Neuronal stem cell (in vitro differentiated cells): ENCODE measurements around the gene UNC5C.

ENCODE experiments used
- DNase-seq: peaks from one replicate; pipeline ENCODE4 v3.0.0-alpha.2; 2013; ENCODE audit warnings: low spot score
- H2AFZ ChIP-seq: one replicate; pipeline ENCODE4 v1.6.1; 2013; ENCODE audit warnings: mild to moderate bottlenecking, low read length, inconsistent platforms
- H2AK5ac ChIP-seq: 2 replicates; pipeline ENCODE4 v1.6.1; 2013; ENCODE audit warnings: low read depth, mild to moderate bottlenecking, inconsistent platforms, low read length, moderate library complexity, mixed read lengths
- H2BK120ac ChIP-seq: 2 replicates; pipeline ENCODE4 v1.6.1; 2013; ENCODE audit warnings: low read depth, mild to moderate bottlenecking, inconsistent platforms, low read length, moderate library complexity, mixed read lengths
- H2BK12ac ChIP-seq: one replicate; pipeline ENCODE4 v1.6.1; 2013; ENCODE audit warnings: low read length, inconsistent platforms
- H2BK15ac ChIP-seq: 2 replicates; pipeline ENCODE4 v1.6.1; 2013; ENCODE audit warnings: mild to moderate bottlenecking, low read length, inconsistent platforms, mixed read lengths
- H2BK5ac ChIP-seq: one replicate; pipeline ENCODE4 v1.6.1; 2013; ENCODE audit warnings: inconsistent platforms, mild to moderate bottlenecking, low read length, moderate library complexity
- H3K14ac ChIP-seq: one replicate; pipeline ENCODE4 v1.6.1; 2013; ENCODE audit warnings: low read length, inconsistent platforms
- H3K18ac ChIP-seq: 2 replicates; pipeline ENCODE4 v1.6.1; 2013; ENCODE audit warnings: low read length, inconsistent platforms
- H3K23ac ChIP-seq: 2 replicates; pipeline ENCODE4 v1.6.1; 2013; ENCODE audit warnings: low read depth, mild to moderate bottlenecking, mixed read lengths, low read length, inconsistent platforms; ENCODE audit not compliant: poor library complexity
- H3K27ac ChIP-seq: replicated peaks from 3 replicates; pipeline ENCODE4 v1.5.1; 2013; ENCODE audit warnings: low read length, inconsistent platforms
- H3K27me3 ChIP-seq, 3 experiments: 2 replicates each; pipeline ENCODE4 v1.6.1; 2013; ENCODE audit warnings: low read length in 3 of 3, mild to moderate bottlenecking in 2 of 3, inconsistent platforms in 1 of 3, low read depth in 1 of 3, mixed read lengths in 1 of 3, moderate library complexity in 1 of 3; ENCODE audit not compliant: control insufficient read depth in 3 of 3, insufficient read depth in 3 of 3
- H3K36me3 ChIP-seq, 2 donors: replicated peaks in 1 of 2; 2 replicates each; pipeline ENCODE4 v1.6.1; 2013; ENCODE audit warnings: low read length in 2 of 2; ENCODE audit not compliant: control insufficient read depth in 2 of 2, insufficient read depth in 2 of 2
- H3K4ac ChIP-seq: 2 replicates; pipeline ENCODE4 v1.6.1; 2013; ENCODE audit warnings: inconsistent platforms, mild to moderate bottlenecking, low read length, moderate library complexity
- H3K4me1 ChIP-seq, 2 donors: 1 replicate in 1 of 2; 2 replicates in 1 of 2; pipeline ENCODE4 v1.6.1; 2013; ENCODE audit warnings: low read length in 2 of 2, low read depth in 1 of 2; ENCODE audit not compliant: control insufficient read depth in 2 of 2, insufficient read depth in 1 of 2
- H3K4me2 ChIP-seq: one replicate; pipeline ENCODE4 v1.6.1; 2013; ENCODE audit warnings: mild to moderate bottlenecking, low read length, inconsistent platforms; ENCODE audit not compliant: insufficient read depth, poor library complexity, severe bottlenecking
- H3K4me3 ChIP-seq, 2 donors: 2 replicates each; pipeline ENCODE4 v1.5.1; 2013; ENCODE audit warnings: low read length in 2 of 2, mild to moderate bottlenecking in 2 of 2, inconsistent platforms in 1 of 2, moderate library complexity in 1 of 2
- H3K79me1 ChIP-seq: one replicate; pipeline ENCODE4 v1.6.1; 2013; ENCODE audit warnings: low read depth, mild to moderate bottlenecking, inconsistent platforms, low read length, moderate library complexity
- H3K9ac ChIP-seq: one replicate; pipeline ENCODE4 v1.6.1; 2013; ENCODE audit warnings: mild to moderate bottlenecking, low read depth, low read length, inconsistent platforms; ENCODE audit not compliant: poor library complexity
- H3K9me3 ChIP-seq, 2 donors: replicated peaks in 1 of 2; 2 replicates each; pipeline versions ENCODE3 to v1.6.1; 2013; ENCODE audit warnings: low read length in 2 of 2, mild to moderate bottlenecking in 2 of 2, inconsistent platforms in 1 of 2, low read depth in 1 of 2, mixed read lengths in 1 of 2, moderate library complexity in 1 of 2; ENCODE audit not compliant: control insufficient read depth in 2 of 2, insufficient read depth in 1 of 2
- H4K8ac ChIP-seq: one replicate; pipeline ENCODE4 v1.6.1; 2013; ENCODE audit warnings: low read depth, mild to moderate bottlenecking, inconsistent platforms, low read length, moderate library complexity
- H4K91ac ChIP-seq: one replicate; pipeline ENCODE4 v1.6.1; 2013; ENCODE audit warnings: low read length, low read depth, mild to moderate bottlenecking, inconsistent platforms; ENCODE audit not compliant: poor library complexity
- WGBS, 2 donors: extraction: QIAGEN DNeasy Blood & Tissue Kit; methylation state at CpG; one replicate each; pipeline ENCODE4 v1.1.7; 2013; ENCODE audit warnings: missing lambda C conversion rate in 2 of 2, mixed read lengths in 1 of 2; ENCODE audit not compliant: insufficient read length in 2 of 2, insufficient replicate concordance in 1 of 2; ENCODE audit errors: extremely low coverage in 2 of 2; 5-methylcytosine and 5-hydroxymethylcytosine counted together

UNC5C gene

DNA sequence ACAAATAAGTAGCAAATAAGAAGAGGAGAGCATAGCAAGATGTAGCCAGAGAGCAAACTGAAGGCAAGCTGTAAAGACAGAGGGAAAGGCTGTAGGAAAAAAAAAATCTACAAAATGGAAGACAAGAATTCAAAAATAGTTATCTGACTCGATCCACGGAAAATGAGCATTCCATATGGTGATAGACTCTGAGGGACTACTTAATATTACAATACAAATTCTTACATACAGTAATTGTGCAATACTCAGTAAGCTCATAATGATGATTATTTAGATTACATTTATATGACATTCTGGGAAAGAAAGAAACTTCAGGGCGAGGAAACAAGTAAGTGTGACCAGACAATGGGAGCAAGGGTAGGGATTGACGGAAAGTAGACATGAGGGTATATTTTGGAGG, 102.6 kb downstream of the UNC5C start:
- H4K91ac ChIP-seq: no peak overlapping the region
- no peak overlapping the region for H2BK120ac ChIP-seq
- no peaks in the 10 kb centered on the region for H3K27me3 ChIP-seq
- H2BK5ac ChIP-seq: no peak overlapping the region
- no peaks in the 10 kb centered on the region for H3K79me1 ChIP-seq
- no peak overlapping the region for H4K8ac ChIP-seq
- no peak for DNase-seq
- H3K4me1 ChIP-seq: peaks cover 0 to 3% of the 10 kb centered on the region in 2 donors
- no CpG with 5 or more reads among the region's 4 CpGs for WGBS, 2 donors
- no peak overlapping the region for H3K4me2 ChIP-seq
- no peak overlapping the region for H3K4me3 ChIP-seq
- H3K36me3 ChIP-seq: no peaks in the 10 kb centered on the region
- H2AFZ ChIP-seq: no peak overlapping the region
- no peak overlapping the region for H3K9ac ChIP-seq
- no peak overlapping the region for H3K14ac ChIP-seq
- H2BK15ac ChIP-seq: no peak overlapping the region
- H3K23ac ChIP-seq: no peak overlapping the region
- no peak overlapping the region for H2BK12ac ChIP-seq
- H3K18ac ChIP-seq: no peak overlapping the region
- no peak overlapping the region for H3K27ac ChIP-seq
- H2AK5ac ChIP-seq: no peak overlapping the region
- H3K4ac ChIP-seq: no peak overlapping the region
- peaks cover 0 to 2% of the 10 kb centered on the region in 2 donors for H3K9me3 ChIP-seq

DNA sequence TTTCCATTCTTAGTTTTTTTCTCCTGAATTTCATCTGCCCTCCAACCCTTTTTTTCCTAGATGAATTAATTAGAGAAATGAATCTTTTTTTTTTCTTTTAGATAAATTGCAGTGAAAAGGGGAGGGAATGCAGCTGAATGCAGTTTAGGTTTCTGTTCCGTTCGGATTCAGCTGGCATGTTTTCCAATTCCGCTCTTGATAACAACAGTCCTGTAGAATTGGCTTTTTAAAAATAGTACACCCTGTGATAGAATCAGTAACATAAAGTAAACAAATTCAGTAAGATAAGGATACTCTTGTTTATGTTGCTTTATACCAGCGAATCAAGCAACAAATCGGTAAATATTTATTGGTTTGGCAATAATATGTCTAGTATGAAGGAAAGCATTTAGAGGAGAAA, 103.5 kb downstream of the UNC5C start:
- Histone ChIP-seq H3K4me3 (no peak overlapping the region), H4K8ac (no peak overlapping the region), H4K91ac (no peak overlapping the region), H2AFZ (no peak overlapping the region), H3K14ac (no peak overlapping the region), H2BK5ac (no peak overlapping the region), H3K9ac (no peak overlapping the region), H3K4ac (no peak overlapping the region), H2BK15ac (no peak overlapping the region), H2BK12ac (no peak overlapping the region), H3K18ac (no peak overlapping the region), H3K79me1 (no peaks in the 10 kb centered on the region), H3K27ac (no peak overlapping the region), H2AK5ac (no peak overlapping the region), H3K27me3 (no peaks in the 10 kb centered on the region), H2BK120ac (no peak overlapping the region), H3K9me3 (peaks cover 0 to 2% of the 10 kb centered on the region in 2 donors), H3K23ac (no peak overlapping the region), H3K4me2 (no peak overlapping the region), H3K4me1 (peaks cover 0 to 12% of the 10 kb centered on the region in 2 donors), H3K36me3 (no peaks in the 10 kb centered on the region)
- WGBS, 2 donors: no CpG with 5 or more reads among the region's 5 CpGs
- no peak for DNase-seq

DNA sequence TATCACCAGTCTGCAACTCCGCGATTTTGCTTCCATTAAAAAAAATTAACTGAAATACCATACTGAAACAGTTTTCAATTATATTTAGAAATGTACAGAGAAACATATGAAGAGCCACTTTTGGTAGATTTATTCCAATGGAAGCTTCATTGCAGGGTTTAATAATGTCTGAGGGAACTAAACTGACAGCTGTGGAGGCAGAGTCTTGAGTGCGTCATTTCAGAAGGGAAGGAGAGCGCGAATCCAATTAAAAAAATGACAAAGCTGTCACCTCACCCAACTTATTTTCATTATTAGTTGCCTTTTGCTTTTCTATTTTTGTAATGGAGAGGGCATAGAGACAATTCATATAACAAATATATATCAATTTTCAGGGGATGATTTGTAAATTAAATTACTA, 104.0 kb downstream of the UNC5C start:
- H3K14ac ChIP-seq: no peak overlapping the region
- no peak overlapping the region for H4K8ac ChIP-seq
- no peak overlapping the region for H4K91ac ChIP-seq
- no peak overlapping the region for H3K4me2 ChIP-seq
- no peak overlapping the region for H2AFZ ChIP-seq
- no peak overlapping the region for H3K18ac ChIP-seq
- peaks cover 0 to 2% of the 10 kb centered on the region in 2 donors for H3K9me3 ChIP-seq
- no peaks in the 10 kb centered on the region for H3K36me3 ChIP-seq
- H2BK5ac ChIP-seq: no peak overlapping the region
- H3K79me1 ChIP-seq: no peaks in the 10 kb centered on the region
- no peak overlapping the region for H3K4ac ChIP-seq
- H3K9ac ChIP-seq: no peak overlapping the region
- H2AK5ac ChIP-seq: no peak overlapping the region
- no peak overlapping the region for H2BK12ac ChIP-seq
- H3K23ac ChIP-seq: no peak overlapping the region
- peaks cover 3 to 16% of the 10 kb centered on the region in 2 donors for H3K4me1 ChIP-seq
- no peaks in the 10 kb centered on the region for H3K27me3 ChIP-seq
- no peak overlapping the region for H3K4me3 ChIP-seq
- WGBS, 2 donors: no CpG with 5 or more reads among the region's 5 CpGs
- no peak overlapping the region for H3K27ac ChIP-seq
- no peak for DNase-seq
- H2BK120ac ChIP-seq: no peak overlapping the region
- H2BK15ac ChIP-seq: no peak overlapping the region

DNA sequence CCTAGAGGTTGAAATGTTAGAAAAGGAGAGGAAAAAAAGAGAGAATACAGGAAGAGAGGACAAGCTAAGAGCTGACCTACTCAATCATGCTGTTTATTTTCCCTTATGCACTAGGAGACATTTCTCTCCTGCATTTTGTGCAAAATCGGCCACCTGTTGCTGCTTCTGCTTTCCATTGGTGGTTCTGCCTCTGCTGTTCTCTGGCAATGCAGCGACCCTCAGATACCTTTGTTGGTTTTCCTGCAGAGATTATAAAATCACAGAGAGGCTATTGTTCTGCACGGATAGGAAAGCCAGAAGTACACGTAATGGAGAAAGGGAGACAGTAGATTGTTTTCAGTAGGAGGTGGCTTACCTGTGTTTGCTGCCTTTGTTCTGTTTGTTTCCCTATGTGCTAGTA, 108.9 kb downstream of the UNC5C start:
- Histone ChIP-seq H3K4me1 (peaks cover 6 to 20% of the 10 kb centered on the region in 2 donors), H3K79me1 (no peaks in the 10 kb centered on the region), H2AFZ (no peak overlapping the region), H3K9me3 (peaks cover 0 to 2% of the 10 kb centered on the region in 2 donors), H2BK5ac (no peak overlapping the region), H3K4me2 (no peak overlapping the region), H3K9ac (no peak overlapping the region), H3K4ac (no peak overlapping the region), H3K36me3 (no peaks in the 10 kb centered on the region), H3K27ac (peak overlapping the region; percentile 42), H3K27me3 (peaks cover 0 to 21% (median 0%) of the 10 kb centered on the region in 3 experiments), H4K8ac (no peak overlapping the region), H3K23ac (no peak overlapping the region), H4K91ac (no peak overlapping the region), H2BK120ac (no peak overlapping the region), H2AK5ac (no peak overlapping the region), H3K4me3 (no peak overlapping the region), H3K18ac (no peak overlapping the region), H3K14ac (no peak overlapping the region), H2BK15ac (no peak overlapping the region), H2BK12ac (no peak overlapping the region)
- whole genome bisulfite sequencing, 2 donors: no CpG with 5 or more reads among the region's 4 CpGs
- no peak for DNase-seq
